HepG2 (cell line): ENCODE measurements around the gene NHERF2. TPM values are rescaled to one million over a fixed set of nuclear protein-coding genes. Genes with fewer than 3 reads are reported as not detected.
A peak's percentile ranks its signal among the peaks of the same experiment; 100 is the strongest.

ENCODE experiments used
- CHD2 ChIP-seq: IDR thresholded peaks from 2 replicates; pipeline ENCODE4 v1.6.1; 2011; ENCODE audit warnings: low read depth, low read length, improper control_type of control experiment
- EP300 ChIP-seq, 3 experiments: sonication (generic) in 1 of 3; formaldehyde crosslinking in 1 of 3; IDR thresholded peaks; 2 replicates each; pipeline versions ENCODE4 v1.5.1 to v1.6.1; 2011 to 2020; ENCODE audit warnings: low read depth in 2 of 3, low read length in 2 of 3, borderline replicate concordance in 1 of 3, improper control_type of control experiment in 1 of 3, mild to moderate bottlenecking in 1 of 3, missing genetic modification reagents in 1 of 3, moderate library complexity in 1 of 3
- FOXA3 ChIP-seq: IDR thresholded peaks from 2 replicates; pipeline ENCODE4 v1.6.1; 2016; ENCODE audit warnings: missing genetic modification reagents, missing compliant biosample characterization
- GABPB1 ChIP-seq: IDR thresholded peaks from 2 replicates; pipeline ENCODE4 v1.6.1; 2016; ENCODE audit warnings: mild to moderate bottlenecking, missing genetic modification reagents, moderate library complexity, missing compliant biosample characterization
- HNRNPUL1 ChIP-seq: fragments of 200-400 bp; formaldehyde crosslinking; IDR thresholded peaks from 2 replicates; pipeline ENCODE4 v1.6.1; 2017; ENCODE audit warnings: low read depth, mild to moderate bottlenecking, low read length, moderate library complexity
- JDP2 ChIP-seq: sonication (generic); formaldehyde crosslinking; IDR thresholded peaks from 2 replicates; pipeline ENCODE4 v1.8.1; 2022; ENCODE audit warnings: missing genetic modification reagents, borderline replicate concordance
- KAT8 ChIP-seq: IDR thresholded peaks from 2 replicates; pipeline ENCODE4 v1.6.1; 2016; ENCODE audit warnings: missing genetic modification reagents, missing compliant biosample characterization
- NONO ChIP-seq, 2 experiments: fragments of 450-650 bp in 1 of 2; sonication (generic) in 1 of 2; formaldehyde crosslinking in 1 of 2; IDR thresholded peaks in 1 of 2; conservative IDR thresholded peaks in 1 of 2; 2 replicates each; pipeline versions ENCODE4 v1.6.1 to v1.8.0; 2017 to 2022; ENCODE audit warnings: mild to moderate bottlenecking in 1 of 2, missing genetic modification reagents in 1 of 2, moderate library complexity in 1 of 2
- POLR2G ChIP-seq: fragments of 200-400 bp; formaldehyde crosslinking; IDR thresholded peaks from 2 replicates; pipeline ENCODE4 v1.6.1; 2018; ENCODE audit warnings: mild to moderate bottlenecking, low read depth, low read length, moderate library complexity
- SRSF9 ChIP-seq: fragments of 200-400 bp; formaldehyde crosslinking; IDR thresholded peaks from 2 replicates; pipeline ENCODE4 v1.6.1; 2018; ENCODE audit warnings: borderline replicate concordance, mild to moderate bottlenecking, low read depth, low read length; ENCODE audit not compliant: insufficient read depth, poor library complexity, severe bottlenecking
- STAG1 ChIP-seq: sonication (generic); formaldehyde crosslinking; IDR thresholded peaks from 2 replicates; pipeline ENCODE4 v1.4.0; 2020; ENCODE audit warnings: missing genetic modification reagents
- SYNCRIP ChIP-seq: fragments of 200-400 bp; formaldehyde crosslinking; IDR thresholded peaks from 2 replicates; pipeline ENCODE4 v1.6.1; 2018; ENCODE audit warnings: mild to moderate bottlenecking, low read depth, low read length; ENCODE audit not compliant: insufficient read depth
- TCF7 ChIP-seq: sonication (generic); IDR thresholded peaks from 2 replicates; pipeline ENCODE4 v1.6.1; 2016; ENCODE audit warnings: antibody characterized with exemption, low read depth
- ZFP1 ChIP-seq: IDR thresholded peaks from 2 replicates; pipeline ENCODE4 v1.6.1; 2016
- ZFP36 ChIP-seq: fragments of 150-350 bp; IDR thresholded peaks from 2 replicates; pipeline ENCODE4 v1.6.1; 2018; ENCODE audit warnings: borderline replicate concordance, low read length, low read depth; ENCODE audit not compliant: partially characterized antibody
- ZMYM2 ChIP-seq: sonication (generic); formaldehyde crosslinking; IDR thresholded peaks from 2 replicates; pipeline ENCODE4 v1.8.0; 2022; ENCODE audit warnings: mild to moderate bottlenecking, missing genetic modification reagents
- ZNF20 ChIP-seq: sonication (generic); formaldehyde crosslinking; IDR thresholded peaks from 2 replicates; pipeline ENCODE4 v1.4.0; 2020; ENCODE audit warnings: mild to moderate bottlenecking, moderate library complexity, missing genetic modification reagents
- ZNF274 ChIP-seq: sonication (generic); formaldehyde crosslinking; IDR thresholded peaks from 2 replicates; pipeline ENCODE4 v1.5.1; 2020; ENCODE audit warnings: mild to moderate bottlenecking, missing genetic modification reagents
- ZNF598 ChIP-seq: sonication (generic); formaldehyde crosslinking; IDR thresholded peaks from 2 replicates; pipeline ENCODE4 v1.5.1; 2020; ENCODE audit warnings: mild to moderate bottlenecking, missing genetic modification reagents, borderline replicate concordance
- ZNF660 ChIP-seq: sonication (generic); formaldehyde crosslinking; IDR thresholded peaks from 2 replicates; pipeline ENCODE4 v1.5.1; 2020; ENCODE audit warnings: mild to moderate bottlenecking, low read depth, missing genetic modification reagents, borderline replicate concordance
- polyA plus RNA-seq, 8 experiments: library from polyadenylated mRNA; depleted of rRNA in 3 of 8; stranded (reverse) in 7 of 8; unstranded in 1 of 8; fragments of >200 nt; fragmentation: Illumina TruSeq in 4 of 8; extraction: Trizol in 4 of 8; gene quantifications; 2 replicates each; pipeline versions ENCODE4 v1.2.1 to v1.2.3, GENCODE V29; 2011 to 2016; ENCODE audit warnings: low read depth in 4 of 8, missing spikeins in 1 of 8, mixed read lengths in 1 of 8; ENCODE audit not compliant: insufficient read depth in 1 of 8
- total RNA-seq, 5 experiments: library from RNA; depleted of rRNA; stranded (reverse); fragments of >200 nt; fragmentation: Illumina TruSeq; extraction: Trizol; gene quantifications; 2 replicates each; pipeline ENCODE4 v1.2.3, GENCODE V29; 2016; ENCODE audit warnings: low read depth in 1 of 5
- TF ChIP-seq, protein P1 (sequence below): sonication (generic); formaldehyde crosslinking; IDR thresholded peaks from 2 replicates; pipeline ENCODE4 v1.4.0; 2020; ENCODE audit warnings: missing genetic modification reagents
- TF ChIP-seq, protein P2 (sequence below): sonication (generic); formaldehyde crosslinking; IDR thresholded peaks from 2 replicates; pipeline ENCODE4 v1.4.0; 2020; ENCODE audit warnings: mild to moderate bottlenecking, missing genetic modification reagents
- TF ChIP-seq, protein P3 (sequence below): IDR thresholded peaks from 2 replicates; pipeline ENCODE4 v1.6.1; 2012; ENCODE audit warnings: low read length, improper control_type of control experiment
- TF ChIP-seq, protein P4 (sequence below): sonication (generic); formaldehyde crosslinking; IDR thresholded peaks from 2 replicates; pipeline ENCODE4 v1.8.0; 2022; ENCODE audit warnings: missing genetic modification reagents, mild to moderate bottlenecking, borderline replicate concordance

Gene NHERF2
- total and polyA plus RNA-seq, 2 of the 13 experiments (the other 11 are each of a cell fraction or from before 2014, with no cell fraction given): 23.7 to 39.3 TPM

DNA sequence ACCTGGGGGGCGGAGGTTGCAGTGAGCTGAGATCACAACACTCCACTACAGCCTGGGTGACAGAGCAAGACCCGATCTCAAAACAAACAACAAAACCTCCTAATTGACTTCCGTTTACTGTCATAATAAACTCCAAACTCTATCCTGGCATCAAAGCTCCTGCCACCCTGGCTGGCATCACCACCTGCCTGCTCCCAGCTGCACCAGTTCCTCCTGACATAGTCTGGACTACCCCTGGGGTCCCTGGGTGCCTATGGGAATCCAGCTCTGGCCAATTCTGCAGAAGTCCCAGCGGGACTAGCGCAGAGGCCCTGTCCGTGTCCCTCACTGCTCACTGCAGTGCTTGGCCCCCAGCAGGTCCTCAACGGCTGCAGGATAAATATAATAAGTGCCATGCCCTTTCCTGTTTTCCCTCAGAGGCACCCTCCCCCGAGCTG, 20.2 kb downstream of the NHERF2 start (continued):
- TF ChIP-seq POLR2G (no peak), STAG1 (CRISPR knock-in tag) (no peak), CHD2 (no peak), FOXA3 (CRISPR knock-in tag) (peak; percentile 31; the same call in 1 of the 2 replicates), ZMYM2 (CRISPR knock-in tag) (no peak), ZNF274 (CRISPR knock-in tag) (no peak), TCF7 (no peak), ZNF598 (no peak; the same call in 1 of the 2 replicates), JDP2 (CRISPR knock-in tag) (no peak), HNRNPUL1 (no peak), KAT8 (CRISPR knock-in tag) (no peak), ZNF660 (no peak), ZNF20 (CRISPR knock-in tag) (no peak), SYNCRIP (no peak), ZFP1 (CRISPR knock-in tag) (no peak), GABPB1 (CRISPR knock-in tag) (no peak), NONO (IDR thresholded peaks at IDR 0.05) (no peak), NONO (CRISPR knock-in tag; conservative IDR thresholded peaks at IDR 0.05) (no peak), EP300 (IDR thresholded peaks at IDR 0.05; ENCODE audit: low read depth in 2 of 2, low read length in 2 of 2) (peak in 1 of 2 experiments; percentile 6; a peak in 1 of 4 replicates), EP300 (CRISPR knock-in tag; IDR thresholded peaks at IDR 0.05; ENCODE audit: borderline replicate concordance) (no peak), SRSF9 (no peak), ZFP36 (no peak)
- TF ChIP-seq, protein P1, sequence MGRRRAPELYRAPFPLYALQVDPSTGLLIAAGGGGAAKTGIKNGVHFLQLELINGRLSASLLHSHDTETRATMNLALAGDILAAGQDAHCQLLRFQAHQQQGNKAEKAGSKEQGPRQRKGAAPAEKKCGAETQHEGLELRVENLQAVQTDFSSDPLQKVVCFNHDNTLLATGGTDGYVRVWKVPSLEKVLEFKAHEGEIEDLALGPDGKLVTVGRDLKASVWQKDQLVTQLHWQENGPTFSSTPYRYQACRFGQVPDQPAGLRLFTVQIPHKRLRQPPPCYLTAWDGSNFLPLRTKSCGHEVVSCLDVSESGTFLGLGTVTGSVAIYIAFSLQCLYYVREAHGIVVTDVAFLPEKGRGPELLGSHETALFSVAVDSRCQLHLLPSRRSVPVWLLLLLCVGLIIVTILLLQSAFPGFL (CRISPR knock-in tag): no peak
- TF ChIP-seq, protein P2, sequence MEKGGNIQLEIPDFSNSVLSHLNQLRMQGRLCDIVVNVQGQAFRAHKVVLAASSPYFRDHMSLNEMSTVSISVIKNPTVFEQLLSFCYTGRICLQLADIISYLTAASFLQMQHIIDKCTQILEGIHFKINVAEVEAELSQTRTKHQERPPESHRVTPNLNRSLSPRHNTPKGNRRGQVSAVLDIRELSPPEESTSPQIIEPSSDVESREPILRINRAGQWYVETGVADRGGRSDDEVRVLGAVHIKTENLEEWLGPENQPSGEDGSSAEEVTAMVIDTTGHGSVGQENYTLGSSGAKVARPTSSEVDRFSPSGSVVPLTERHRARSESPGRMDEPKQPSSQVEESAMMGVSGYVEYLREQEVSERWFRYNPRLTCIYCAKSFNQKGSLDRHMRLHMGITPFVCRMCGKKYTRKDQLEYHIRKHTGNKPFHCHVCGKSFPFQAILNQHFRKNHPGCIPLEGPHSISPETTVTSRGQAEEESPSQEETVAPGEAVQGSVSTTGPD (CRISPR knock-in tag): no peak
- TF ChIP-seq, protein P3, sequence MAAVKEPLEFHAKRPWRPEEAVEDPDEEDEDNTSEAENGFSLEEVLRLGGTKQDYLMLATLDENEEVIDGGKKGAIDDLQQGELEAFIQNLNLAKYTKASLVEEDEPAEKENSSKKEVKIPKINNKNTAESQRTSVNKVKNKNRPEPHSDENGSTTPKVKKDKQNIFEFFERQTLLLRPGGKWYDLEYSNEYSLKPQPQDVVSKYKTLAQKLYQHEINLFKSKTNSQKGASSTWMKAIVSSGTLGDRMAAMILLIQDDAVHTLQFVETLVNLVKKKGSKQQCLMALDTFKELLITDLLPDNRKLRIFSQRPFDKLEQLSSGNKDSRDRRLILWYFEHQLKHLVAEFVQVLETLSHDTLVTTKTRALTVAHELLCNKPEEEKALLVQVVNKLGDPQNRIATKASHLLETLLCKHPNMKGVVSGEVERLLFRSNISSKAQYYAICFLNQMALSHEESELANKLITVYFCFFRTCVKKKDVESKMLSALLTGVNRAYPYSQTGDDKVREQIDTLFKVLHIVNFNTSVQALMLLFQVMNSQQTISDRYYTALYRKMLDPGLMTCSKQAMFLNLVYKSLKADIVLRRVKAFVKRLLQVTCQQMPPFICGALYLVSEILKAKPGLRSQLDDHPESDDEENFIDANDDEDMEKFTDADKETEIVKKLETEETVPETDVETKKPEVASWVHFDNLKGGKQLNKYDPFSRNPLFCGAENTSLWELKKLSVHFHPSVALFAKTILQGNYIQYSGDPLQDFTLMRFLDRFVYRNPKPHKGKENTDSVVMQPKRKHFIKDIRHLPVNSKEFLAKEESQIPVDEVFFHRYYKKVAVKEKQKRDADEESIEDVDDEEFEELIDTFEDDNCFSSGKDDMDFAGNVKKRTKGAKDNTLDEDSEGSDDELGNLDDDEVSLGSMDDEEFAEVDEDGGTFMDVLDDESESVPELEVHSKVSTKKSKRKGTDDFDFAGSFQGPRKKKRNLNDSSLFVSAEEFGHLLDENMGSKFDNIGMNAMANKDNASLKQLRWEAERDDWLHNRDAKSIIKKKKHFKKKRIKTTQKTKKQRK: no peak
- TF ChIP-seq, protein P4, sequence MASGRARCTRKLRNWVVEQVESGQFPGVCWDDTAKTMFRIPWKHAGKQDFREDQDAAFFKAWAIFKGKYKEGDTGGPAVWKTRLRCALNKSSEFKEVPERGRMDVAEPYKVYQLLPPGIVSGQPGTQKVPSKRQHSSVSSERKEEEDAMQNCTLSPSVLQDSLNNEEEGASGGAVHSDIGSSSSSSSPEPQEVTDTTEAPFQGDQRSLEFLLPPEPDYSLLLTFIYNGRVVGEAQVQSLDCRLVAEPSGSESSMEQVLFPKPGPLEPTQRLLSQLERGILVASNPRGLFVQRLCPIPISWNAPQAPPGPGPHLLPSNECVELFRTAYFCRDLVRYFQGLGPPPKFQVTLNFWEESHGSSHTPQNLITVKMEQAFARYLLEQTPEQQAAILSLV: no peak
